GM18951 (cell line): ENCODE measurements around the gene KBTBD7.
"Not testable (repeated sequence)": the region's sequence is repeated elsewhere in the genome, so short reads cannot be mapped to it uniquely, and the experiment has no call there.

Experiments
- POLR2A ChIP-seq: IDR thresholded peaks from 4 replicates; pipeline ENCODE4 v1.6.1; 2011; ENCODE audit warnings: mild to moderate bottlenecking; ENCODE audit not compliant: insufficient read length, insufficient read depth; ENCODE audit errors: extremely low read depth
- in situ Hi-C: fragments of 300-500 bp; cut with MboI; formaldehyde crosslinking; loops from one replicate; pipeline ENCODE4 v1.12.0; 2022; ENCODE audit warnings: low sequenced_read_pairs, mixed read lengths, inconsistent platforms; ENCODE audit not compliant: unreplicated experiment

KBTBD7 gene

GRCh38 chr13:41179593-41180250, 14.6 kb downstream of the KBTBD7 start:
- in situ Hi-C loops = no loop called here

GRCh38 chr13:41178040-41178439, 16.3 kb downstream of the KBTBD7 start:
- no peak for TF ChIP-seq POLR2A
- in situ Hi-C loops = no loop called here

More at GRCh38 chr13:41179593-41180250, 14.6 kb downstream of the KBTBD7 start:
- TF ChIP-seq POLR2A = no peak

GRCh38 chr13:41177616-41178015, 16.8 kb downstream of the KBTBD7 start:
- TF ChIP-seq POLR2A = no peak
- in situ Hi-C loops = no loop called here

- in situ Hi-C loops = not testable (repeated sequence)
Observed at GRCh38 chr13:41175576-41175975, 18.8 kb downstream of the KBTBD7 start.

GRCh38 chr13:41162151-41162550, 32.2 kb downstream of the KBTBD7 start:
- TF ChIP-seq POLR2A = no peak
- in situ Hi-C loops = no loop called here

- no peak for TF ChIP-seq POLR2A
- in situ Hi-C loops = no loop called here
Observed at GRCh38 chr13:41159174-41159573, 35.2 kb downstream of the KBTBD7 start.

GRCh38 chr13:41157048-41157717, 37.2 kb downstream of the KBTBD7 start:
- no peak for TF ChIP-seq POLR2A
- in situ Hi-C loops = no loop called here

- no peak for TF ChIP-seq POLR2A
Observed at GRCh38 chr13:41156620-41157019, 37.7 kb downstream of the KBTBD7 start.

GRCh38 chr13:41154042-41154441, 40.3 kb downstream of the KBTBD7 start:
- in situ Hi-C loops = no loop called here
- no peak for TF ChIP-seq POLR2A

More at GRCh38 chr13:41156620-41157019, 37.7 kb downstream of the KBTBD7 start:
- in situ Hi-C loops = no loop called here

- no peak for TF ChIP-seq POLR2A
- in situ Hi-C loops = no loop called here
Observed at GRCh38 chr13:41152005-41152404, 42.4 kb downstream of the KBTBD7 start.

GRCh38 chr13:41150058-41150457, 44.3 kb downstream of the KBTBD7 start:
- TF ChIP-seq POLR2A = no peak
- in situ Hi-C loops = no loop called here

GRCh38 chr13:41148419-41149283, 45.7 kb downstream of the KBTBD7 start:
- in situ Hi-C loops = no loop called here
- TF ChIP-seq POLR2A = no peak

GRCh38 chr13:41145136-41145908, 49.0 kb downstream of the KBTBD7 start:
- in situ Hi-C loops = no loop called here
- no peak for TF ChIP-seq POLR2A

GRCh38 chr13:41144576-41144975, 49.8 kb downstream of the KBTBD7 start:
- in situ Hi-C loops = no loop called here
- no peak for TF ChIP-seq POLR2A
